Germinal center (tissue), 1 donor: ENCODE measurements around the gene NT5E.
A peak's percentile ranks its signal among the peaks of the same experiment; 100 is the strongest.

Experiments
- DNase-seq: peaks from one replicate; pipeline ENCODE4 v3.0.0; 2012; ENCODE audit warnings: mixed read lengths, low spot score

Gene NT5E

GRCh38 chr6:85421972-85422371 is 27.9 kb upstream of the NT5E start:
- no peak for DNase-seq

DNA sequence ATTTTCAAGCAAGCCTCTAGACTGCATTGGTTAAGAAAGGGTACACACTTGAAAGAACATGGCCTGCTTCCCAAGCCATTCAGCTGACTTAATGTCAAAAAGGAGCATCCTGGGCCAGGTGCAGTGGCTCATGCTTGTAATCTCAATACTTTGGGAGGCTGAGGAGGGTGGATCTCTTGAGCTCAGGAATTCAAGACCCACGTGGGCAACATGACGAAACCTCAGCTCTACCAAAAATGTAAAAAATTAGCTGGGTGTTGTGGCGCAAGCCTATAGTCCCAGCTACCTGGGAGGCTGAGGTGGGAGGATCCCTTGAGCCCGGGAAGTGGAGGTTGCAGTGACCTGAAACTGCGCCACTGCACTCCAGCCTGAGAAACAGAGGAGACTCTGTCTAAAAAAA is 26.9 kb upstream of the NT5E start:
- no peak for DNase-seq

DNA sequence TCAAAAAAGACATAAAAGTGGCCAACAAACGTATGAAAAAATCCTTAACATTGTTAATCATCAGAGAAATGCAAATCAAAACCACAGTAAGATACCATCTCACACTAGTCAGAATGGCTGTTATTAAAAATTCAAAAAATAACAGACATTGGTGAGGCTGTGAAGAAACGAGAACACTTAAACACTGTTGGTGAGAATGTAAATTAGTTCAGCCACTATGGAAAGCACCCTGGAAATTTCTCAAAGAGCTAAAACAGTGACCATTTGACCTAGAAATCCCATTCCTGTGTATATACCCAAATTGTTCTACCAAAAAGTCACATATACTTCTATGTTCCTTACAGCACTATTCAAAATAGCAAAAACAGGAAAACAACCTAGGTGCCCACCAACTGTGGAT is 24.9 kb upstream of the NT5E start:
- no peak for DNase-seq

DNA sequence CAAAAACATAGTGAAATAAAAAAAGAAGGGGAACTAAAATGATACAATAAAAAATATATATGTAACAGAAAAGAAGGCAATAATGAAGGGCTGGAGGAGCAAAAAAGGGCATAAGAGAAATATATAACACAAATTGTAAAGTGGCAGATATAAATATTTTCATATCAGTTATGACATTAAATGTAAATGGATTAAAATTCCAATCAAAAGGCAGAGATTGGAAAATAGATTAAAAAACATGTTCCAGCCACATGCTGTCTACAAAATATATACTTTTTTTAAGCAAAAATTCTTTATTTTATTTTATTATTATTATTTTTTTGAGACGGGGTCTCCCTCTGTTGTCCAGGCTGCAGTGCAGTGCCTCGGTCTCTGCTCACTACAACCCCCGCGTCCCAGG is 23.9 kb upstream of the NT5E start:
- DNase-seq, result no peak

DNA sequence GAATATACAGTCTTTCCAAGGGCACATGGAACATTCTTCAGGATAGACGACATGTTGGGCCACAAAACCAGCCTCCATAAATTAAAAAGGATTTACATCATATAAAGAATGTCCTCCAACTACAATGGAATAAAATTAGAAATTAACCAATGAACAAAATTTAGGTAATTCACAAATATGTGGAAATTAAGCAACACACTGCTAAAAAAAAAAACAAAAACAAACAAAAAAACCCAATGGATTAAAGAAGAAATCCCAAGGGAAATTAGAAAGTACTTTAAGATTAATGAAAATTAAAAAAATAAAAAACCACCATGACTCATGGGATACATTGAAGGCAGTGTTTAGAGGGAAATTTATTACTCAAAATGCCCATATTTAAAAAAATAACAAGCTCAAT is 21.4 kb upstream of the NT5E start:
- DNase-seq, result no peak

- DNase-seq, result no peak
Observed at GRCh38 chr6:85429346-85429745, 20.5 kb upstream of the NT5E start.

DNA sequence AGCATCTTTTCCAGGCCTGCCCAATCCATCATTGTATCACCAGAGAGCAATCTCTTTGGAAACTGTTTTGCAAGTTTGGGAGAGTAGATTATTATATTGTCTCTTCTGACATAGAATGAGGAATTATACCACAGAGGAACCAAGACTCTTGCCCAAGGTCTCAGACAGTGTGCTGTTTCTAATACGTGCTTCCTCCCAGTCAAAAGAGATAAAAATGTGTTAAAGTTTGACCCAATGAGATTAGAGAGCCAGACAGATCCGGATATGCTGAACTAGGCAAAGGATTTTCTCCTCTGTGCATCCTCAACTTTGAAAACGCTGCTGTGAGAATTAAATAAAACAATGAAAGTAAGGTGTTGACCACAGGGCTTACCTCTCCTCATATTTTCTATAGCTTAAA is 18.6 kb upstream of the NT5E start:
- DNase-seq, result no peak

- no peak for DNase-seq
Observed at GRCh38 chr6:85432554-85432953, 17.3 kb upstream of the NT5E start.

- no peak for DNase-seq
Observed at GRCh38 chr6:85435851-85436250, 14.0 kb upstream of the NT5E start.

GRCh38 chr6:85436411-85436810 is 13.5 kb upstream of the NT5E start:
- no peak for DNase-seq

DNA sequence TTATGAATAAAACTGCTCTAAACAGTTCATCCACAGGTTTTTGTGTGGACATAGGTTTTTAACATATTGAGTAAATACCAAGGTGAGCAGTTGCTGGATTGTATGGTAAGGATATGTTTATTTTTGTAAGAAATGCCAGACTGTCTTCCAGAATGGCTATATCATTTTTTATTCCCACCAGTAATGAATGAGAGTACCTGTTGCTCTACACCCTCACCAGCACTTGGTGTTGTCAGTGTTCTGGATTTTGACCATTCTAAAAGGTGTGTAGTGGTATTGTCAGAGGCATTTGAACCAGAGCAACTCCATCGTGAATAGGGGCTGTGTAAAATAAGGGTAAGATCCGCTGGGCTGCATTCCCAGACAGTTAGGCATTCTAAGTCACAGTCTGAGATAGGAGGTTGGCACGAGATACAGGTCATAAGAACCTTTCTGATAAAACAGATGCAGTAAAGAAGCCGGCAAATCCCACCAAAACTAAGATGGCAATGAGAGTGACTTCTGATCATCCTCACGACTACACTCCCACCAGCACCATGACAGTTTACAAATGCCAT is 12.9 kb upstream of the NT5E start:
- no peak for DNase-seq

DNA sequence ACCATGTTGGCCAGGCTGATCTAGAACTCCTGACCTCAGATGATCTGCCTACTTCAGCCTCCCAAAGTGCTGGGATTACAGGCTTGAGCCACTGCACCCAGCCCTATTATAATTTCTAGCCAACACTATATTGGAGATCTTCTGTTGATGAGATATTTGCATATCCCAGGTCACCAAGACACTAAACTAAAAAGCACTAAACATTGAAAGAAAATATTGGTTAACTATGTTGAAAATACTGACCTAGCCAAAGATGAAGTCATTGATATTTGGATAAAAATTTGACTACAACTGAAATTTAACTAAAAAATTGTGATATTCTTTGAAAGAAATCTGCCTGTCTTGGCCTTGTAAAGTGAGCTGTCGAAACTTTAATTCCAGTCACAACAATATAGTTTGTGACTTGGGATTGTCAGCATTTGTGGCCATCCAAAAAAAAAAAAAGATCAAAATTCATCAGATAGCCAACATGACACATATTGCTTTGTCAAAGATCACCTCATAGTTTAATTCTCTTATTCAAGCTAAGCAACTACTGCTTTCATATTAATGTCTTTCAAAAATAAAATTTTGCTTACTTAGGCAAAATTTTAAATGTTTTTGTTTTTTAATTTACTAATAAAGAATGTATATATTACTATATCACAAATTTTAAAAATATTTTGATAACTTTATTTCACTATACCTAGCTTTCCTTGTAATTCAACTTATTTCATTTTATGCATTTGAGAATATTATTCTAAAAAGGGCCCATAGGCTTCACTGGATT is 6.3 kb upstream of the NT5E start:
- DNase-seq, result no peak

GRCh38 chr6:85449388-85449817 is 480 bp upstream of the NT5E start:
- peak; percentile 47 for DNase-seq

GRCh38 chr6:85451565-85452306 is 1.9 kb downstream of the NT5E start:
- DNase-seq, result no peak

DNA sequence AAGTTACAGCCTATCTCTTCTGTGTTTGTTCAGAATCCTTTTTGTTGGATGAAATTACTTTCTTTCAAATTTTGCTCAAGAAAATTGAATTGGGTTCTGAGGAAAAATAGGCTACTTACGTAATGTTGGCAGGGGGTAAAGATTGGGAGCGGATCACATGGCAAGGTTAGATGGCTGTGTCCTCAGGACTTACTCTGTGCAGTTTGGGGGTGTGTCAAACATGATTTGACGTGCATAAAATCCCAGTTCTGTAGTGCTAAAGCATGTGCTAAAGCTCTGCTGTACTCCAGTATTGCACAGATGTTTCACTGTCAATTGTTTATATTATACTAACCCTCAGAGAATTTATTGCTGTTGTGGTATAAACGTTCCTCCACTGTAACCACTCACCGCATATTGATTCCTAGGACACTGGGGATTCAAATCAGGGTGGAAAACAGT is 2.6 kb downstream of the NT5E start:
- DNase-seq, result no peak

DNA sequence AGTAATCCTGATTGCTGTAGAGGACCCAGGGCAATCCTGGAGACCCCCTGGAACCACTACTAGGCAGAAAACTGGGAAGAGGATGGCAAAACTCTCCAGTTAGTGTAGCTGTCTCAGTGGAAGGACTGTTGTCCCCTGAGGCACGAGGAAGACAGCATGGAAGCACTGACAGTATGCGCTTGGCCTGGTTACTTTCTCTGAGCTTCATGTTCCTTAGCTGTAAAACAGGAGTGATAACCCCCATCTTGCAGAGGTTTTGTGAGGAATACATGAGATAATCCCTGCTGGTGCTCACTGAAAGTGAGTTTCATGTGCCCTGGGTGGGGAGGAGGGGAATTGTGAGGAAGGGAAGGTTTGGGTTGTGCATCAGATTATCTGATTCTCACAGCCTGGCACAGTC is 3.2 kb downstream of the NT5E start:
- DNase-seq, result no peak

GRCh38 chr6:85453490-85453889 is 3.6 kb downstream of the NT5E start:
- no peak for DNase-seq

DNA sequence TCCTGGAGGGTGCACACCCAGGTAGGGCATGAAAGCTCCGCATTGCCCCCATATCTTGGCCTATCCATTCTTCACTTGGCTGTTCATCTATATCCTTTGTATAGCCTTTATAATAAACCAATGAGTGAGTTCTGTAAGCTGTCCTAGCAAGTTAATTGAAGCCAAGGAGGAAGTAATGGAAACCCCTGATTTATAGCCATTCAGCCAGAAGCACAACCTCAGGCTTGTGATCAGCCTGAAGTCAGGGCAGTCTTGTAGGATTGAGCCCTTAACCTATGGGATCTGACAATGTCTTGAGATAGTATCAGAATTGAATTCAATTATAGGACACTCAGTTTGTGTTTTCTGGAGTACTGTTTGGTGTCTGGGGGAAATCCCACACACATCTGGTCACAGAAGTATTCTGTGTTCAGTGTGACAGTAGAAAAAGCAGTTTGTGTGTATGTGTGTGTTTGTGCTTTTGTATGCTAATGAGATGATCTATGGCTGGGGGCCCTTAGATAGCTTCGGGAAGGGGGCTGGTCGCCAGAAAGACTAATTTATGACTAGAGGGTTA is 5.7 kb downstream of the NT5E start:
- no peak for DNase-seq

- no peak for DNase-seq
Observed at GRCh38 chr6:85456782-85457181, 6.9 kb downstream of the NT5E start.

- DNase-seq, result no peak
Observed at GRCh38 chr6:85458184-85458583, 8.3 kb downstream of the NT5E start.

DNA sequence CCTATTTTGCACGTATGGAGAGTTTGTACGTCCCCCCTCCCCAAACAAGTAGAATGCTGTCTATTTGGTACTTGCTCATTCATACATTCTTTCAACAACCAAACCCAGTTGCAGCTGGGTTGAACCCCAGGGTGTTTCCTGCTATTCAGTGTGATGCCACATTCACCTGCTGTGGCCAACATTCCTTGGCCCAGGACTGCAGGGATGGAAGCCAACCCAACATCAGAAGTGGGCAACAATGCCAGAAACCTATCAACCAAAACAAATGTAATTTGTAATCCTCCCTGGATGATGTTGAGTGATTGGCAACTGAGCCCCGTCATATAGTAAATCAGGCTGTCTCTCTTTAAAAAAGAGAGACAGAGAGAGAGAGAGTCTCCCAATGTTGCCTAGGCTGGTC is 8.9 kb downstream of the NT5E start:
- DNase-seq, result no peak

GRCh38 chr6:85459224-85459901 is 9.5 kb downstream of the NT5E start:
- DNase-seq, result no peak
